Measurements from ENCODE around the gene MAEA.
"Not testable (repeated sequence)": the region's sequence is repeated elsewhere in the genome, so short reads cannot be mapped to it uniquely, and the experiment has no call there.

The MAEA gene

DNA sequence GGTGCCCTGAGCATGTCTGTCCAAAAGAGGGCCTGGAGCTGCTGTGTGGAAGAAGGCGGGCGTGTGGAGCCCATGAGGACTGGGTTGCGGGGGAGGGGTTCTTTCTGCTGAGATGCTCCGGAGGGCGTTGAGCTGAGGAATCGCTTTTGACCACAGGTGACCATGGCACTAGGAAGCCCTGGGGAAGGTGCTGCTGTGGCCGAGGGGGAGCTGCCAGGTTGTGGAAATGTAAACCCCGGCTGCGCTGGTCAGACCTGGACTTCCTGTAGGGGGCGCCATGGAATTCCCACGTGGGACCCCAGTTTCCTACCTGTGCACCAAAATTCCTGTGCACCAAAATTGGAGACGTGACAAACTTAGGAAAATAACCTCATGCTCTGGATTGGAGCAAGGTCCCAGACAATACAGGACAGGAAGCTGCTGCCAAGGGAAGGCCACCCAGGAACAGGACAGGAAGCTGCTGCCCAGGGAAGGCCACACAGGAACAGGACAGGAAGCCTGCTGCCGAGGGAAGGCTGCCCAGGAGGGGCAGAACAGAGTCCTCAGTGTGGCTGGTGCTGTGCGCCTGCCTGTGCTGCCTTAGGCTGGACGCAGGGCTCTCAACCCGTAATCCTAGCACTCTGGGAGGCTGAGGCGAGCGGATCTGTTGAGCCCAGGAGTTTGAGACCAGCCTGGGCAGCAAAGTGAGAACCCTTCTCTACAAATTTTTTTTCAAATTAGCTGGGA, 29.0 kb downstream of the MAEA start:
- DNase-seq = no peak

DNA sequence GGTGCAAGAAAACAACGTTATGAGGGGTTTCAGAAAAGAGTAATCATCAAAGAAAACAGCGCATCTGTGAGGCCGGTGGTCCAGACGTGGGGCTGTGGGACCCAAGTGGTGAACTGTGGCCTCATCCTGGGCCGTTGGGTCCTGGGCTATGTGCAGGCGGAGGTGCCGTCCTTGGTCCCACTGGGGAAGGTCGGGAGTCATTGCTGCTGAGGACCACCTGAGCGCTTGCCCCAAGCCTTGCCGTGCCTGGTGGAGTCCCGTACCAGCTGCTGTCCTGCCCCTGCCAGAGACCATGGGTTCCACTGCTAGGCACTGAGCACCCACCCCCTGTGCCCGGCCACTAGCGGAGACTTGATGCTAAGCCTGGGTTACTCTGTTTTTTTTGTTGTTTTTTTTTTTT, 31.8 kb downstream of the MAEA start:
- DNase-seq = no peak

- no peak for DNase-seq
Observed at GRCh38 chr4:1321946-1322650, 32.4 kb downstream of the MAEA start.

DNA sequence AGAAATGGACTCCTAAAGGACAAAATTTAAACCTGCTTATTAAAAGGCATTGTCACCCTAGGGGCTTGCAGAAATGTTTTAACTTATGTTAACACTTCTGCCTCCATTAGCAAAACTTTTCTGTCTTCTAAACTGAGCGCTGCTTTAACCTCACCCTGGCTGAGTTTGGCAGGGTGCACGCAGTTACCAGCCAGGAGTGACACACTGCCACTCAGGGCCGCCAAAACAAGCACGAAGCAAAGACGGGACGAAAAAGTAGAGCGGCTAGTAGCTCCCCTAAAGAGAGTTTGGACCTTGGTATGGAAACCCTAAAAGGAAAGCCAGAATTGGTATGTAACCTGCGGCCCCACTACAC, 33.6 kb downstream of the MAEA start:
- DNase-seq = no peak

- no peak for DNase-seq
Observed at GRCh38 chr4:1323635-1324442, 34.1 kb downstream of the MAEA start.

GRCh38 chr4:1324443-1325175, 34.9 kb downstream of the MAEA start:
- DNase-seq = not testable (repeated sequence)

DNA sequence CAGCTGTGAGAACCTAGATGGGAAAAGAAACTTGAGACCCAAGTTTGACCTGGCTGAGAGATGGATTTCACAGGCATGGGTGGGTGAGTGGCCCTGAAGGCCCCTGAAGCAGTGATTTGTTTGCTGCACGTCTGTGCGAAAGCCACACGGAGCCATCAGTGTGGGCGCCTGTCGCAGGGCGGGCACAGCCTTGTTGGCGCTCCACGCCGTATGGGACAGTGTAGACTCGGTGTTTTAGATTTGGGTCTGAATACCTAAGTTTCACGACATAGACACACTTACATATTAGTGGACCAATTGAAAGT, 35.4 kb downstream of the MAEA start:
- no peak for DNase-seq

DNA sequence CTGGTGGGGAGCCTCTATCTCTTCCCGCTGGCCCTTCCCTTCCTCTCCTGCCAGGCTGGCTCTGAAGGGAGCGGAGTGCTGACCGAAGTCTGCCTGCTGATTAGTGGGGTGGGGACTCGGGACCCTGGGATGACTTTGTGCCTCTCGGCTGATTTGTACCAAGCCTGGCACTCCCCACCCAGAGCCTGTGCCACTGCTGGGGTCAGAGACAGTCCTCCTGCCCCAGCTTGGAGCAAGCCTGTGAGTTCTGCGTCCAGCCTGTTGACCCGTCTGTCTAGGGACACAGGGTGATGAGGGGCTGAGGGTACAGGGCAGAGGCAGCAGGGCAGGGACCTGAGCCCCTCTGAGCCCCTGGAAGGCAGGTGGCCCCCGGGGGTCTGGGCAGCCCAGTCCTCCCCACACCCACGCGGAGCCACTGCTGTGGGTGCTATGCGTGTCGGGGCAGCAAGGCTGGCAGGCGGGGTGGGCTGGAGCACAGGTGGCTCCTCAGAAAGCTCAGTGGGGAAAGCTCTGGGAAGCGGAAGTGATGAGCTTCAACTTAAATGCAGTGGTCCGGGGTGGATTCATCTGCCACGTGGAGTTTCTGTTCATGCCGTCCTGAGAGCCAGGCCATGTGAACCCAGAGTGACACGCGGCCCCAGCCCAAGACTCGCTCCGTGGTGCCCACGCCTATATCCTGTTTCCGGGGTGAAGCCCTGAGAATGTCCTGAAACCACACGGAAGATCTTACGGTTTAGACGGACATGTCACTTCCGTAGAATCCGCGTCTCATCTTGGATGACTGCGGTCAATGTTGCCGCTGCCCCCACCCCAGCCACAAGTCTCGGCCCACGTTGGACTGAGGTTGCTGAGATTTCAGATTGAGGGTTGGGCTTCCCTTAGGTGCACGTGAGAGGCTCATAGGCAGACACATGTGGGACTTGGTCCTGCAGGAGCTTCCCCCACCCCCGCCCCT, 36.3 kb downstream of the MAEA start:
- no peak for DNase-seq

- no peak for DNase-seq
Observed at GRCh38 chr4:1326751-1327525, 37.2 kb downstream of the MAEA start.

- no peak for DNase-seq
Observed at GRCh38 chr4:1327526-1328266, 38.0 kb downstream of the MAEA start.

DNA sequence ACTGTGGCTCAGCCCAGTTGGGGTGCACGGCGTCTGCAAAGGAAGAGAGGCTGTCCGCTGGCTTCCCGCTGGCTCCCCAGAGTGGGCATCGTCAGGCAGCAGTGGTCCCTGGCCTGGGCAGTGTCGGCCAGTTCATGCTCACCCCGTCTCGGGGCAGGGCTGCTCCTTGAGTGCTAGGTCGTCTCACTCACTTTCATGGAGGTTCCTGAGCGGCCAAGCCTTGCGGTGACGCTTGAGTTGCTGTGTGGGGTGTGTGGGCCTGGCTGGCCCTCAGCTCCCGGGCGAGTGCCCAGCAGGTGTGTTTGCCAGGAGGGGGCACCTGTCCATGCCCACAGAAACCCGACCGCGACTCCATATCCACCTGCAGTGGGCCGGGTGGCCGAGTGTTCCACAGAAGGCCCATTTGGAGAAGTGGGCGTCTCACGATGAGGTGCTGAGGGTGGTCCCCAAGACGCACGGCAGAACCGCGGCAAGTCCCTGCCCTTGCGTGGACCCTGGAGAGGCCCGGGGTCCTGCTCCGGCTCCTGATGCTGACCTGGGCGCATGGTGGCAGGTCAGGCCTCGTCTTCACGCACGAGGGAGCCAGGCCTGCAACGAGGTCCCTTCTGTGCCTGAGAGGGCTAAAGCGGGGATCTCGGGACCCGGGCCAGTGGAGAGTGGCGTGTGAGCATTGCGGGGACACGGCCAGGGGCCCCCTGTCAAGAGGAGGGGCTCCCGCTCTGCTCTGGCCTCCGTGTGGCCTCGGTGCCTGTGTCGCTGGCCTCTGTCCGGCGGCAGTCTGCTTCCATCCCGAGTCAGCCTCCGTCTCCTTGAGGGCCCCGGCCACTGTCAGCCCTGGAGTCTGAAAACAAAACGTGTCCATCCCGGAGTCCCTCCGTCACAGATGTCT, 38.8 kb downstream of the MAEA start:
- no peak for DNase-seq

DNA sequence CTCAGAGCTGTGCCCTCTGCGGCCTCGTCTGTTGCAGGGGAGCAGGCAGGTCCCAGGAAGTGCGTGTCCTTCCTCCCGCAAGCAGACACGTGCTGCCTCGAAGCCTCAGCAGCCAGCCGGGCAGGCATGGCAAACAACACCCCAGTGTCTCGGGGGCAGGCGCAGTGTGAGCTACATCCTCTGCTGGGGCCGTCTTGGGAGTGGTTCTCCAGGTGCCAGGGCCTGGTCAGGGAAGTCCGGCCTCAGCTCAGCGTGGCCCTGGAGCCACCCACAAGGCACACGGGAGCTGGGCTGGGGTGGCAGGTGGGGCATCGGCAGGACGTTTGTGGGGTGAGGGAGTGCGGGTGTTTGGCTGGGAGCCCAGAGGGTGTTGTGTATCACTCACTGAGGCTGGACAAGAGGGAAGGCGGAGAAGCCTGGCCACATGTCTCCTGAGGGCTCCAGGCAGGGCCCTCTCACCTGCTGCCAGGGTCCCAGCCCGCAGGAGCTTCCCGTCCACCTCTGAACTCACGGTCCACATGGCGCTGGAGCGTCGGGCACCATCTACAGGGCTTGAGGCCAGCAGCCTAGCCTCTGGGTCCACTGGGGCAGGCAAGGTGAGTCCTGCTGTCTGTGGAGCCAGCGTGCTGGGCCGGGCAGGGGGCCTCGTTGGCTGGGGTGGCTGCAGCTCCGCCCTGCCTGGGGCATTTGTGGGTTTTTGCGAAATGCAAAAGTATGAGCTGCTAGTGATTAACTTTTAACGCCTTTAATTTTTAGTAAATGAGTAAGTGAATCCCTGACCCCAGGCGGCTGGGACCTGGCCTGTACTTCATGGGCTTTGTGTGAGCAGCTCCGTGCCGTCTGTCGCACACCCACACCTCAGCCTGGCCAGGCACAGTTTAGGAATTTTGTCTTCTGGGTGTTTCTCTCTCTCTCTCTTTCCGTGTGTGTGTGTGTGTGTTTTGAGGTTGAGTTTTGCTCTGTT, 40.0 kb downstream of the MAEA start:
- no peak for DNase-seq

DNA sequence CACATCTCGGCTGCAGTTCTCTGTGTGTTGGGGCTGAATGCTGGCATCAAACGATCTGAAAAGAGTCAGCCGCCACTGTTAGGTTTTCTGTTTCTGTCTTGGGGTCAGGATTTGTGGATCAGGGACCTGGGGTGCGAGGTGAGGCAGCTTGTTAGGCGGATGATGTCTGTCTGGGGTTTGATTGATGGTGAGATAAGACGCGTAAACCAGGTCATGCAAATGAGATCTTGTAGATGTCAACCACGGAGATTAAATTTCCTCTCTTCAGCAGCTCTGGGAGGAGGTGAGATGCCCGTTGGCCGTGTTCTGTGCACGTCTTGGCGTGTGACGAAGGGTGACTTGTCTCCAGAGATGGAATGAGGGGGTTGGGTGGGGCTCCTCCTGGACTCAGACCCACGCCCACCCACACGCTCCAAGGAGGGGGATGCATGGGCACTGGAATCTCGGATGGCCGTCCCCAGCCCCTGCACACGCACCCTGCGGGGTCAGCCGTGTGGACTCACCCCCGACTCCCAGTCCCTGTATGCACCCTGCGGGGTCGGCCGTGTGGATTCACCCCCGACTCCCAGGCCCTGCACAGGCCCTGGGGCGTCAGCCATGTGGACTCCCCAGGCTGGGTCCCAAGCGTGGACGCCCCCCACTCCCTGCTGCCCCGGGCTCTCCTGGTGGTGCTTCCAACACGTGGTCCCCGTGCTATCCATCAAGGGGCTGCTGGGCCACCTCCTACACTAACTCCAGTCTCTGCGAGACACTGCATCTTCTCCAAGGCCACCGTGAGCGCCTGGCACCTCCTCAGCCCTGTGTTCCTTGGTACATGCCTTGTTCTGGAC, 41.3 kb downstream of the MAEA start:
- DNase-seq = no peak

DNA sequence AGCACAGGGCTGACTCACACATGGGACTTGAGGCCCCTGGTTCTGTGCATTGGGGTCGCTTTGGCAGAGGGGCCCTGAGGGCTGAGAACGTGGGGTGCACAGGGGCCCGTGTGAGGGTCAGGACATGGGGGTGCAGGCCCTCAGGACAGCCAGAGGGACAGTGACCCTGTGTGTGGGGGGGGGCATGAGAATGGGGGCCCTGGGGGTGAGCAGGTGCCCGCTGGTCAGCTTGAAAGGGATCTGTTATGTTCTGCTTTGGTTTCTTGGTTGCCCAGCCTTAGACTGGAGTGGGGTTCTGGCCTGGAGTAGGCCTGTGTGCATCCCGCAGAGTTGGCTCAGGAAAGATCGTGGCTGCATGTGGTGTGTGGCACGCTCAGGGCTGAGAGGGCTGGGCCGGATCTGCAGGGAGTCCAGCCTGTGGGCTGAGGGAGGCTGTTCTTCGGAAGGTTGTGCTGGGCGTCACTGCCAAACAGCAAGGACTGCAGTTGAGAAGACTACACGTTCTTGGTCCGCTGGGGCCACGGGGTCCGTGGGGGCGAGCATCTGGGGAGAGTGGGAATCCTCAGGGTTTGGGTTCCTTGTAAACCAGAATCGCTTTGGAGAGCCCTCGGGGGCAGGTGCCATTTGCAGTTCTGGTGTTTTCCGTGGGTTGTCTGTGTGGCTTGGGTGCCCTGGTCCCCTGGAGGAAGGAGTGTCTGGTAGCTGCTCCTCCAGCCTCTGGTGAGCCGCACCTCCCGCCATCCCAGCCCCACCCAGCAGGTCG, 42.1 kb downstream of the MAEA start:
- no peak for DNase-seq

DNA sequence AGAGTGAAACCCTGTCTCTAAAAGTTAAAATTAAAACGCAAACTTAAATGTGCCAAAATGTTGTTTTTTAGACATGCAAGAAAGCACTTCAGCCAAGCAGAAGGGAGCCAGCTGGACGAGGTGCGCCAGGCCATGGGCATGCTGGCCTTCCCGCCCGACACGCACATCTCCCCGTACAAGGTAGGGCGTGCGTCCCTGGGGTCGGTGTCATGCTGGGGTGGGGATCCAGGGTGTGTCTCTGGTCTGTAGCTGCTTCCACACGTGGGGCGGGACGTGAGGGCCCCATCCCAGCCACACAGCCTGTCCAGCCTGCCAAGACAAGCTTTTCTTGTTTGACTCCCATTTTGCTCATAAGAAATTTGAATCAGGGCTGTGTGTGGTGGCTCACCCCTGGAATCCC, 43.0 kb downstream of the MAEA start:
- no peak for DNase-seq
